HFF-Myc (cell line): Measurements from ENCODE around the gene C11orf58.

Experiments used
- DNase-seq: peaks from one replicate; pipeline ENCODE4 v3.0.0-alpha.2; 2011; ENCODE audit warnings: low read depth; ENCODE audit errors: extremely low read depth
- H3K4me3 ChIP-seq: replicated peaks from 2 replicates; pipeline ENCODE4 v1.5.1; 2011; ENCODE audit warnings: low read depth, mild to moderate bottlenecking, control low read depth, low read length
- TF ChIP-seq, protein P1 (sequence below): IDR thresholded peaks from 2 replicates; pipeline ENCODE4 v1.5.1; 2012; ENCODE audit warnings: mild to moderate bottlenecking, low read depth, low read length, control low read depth; ENCODE audit errors: missing control alignments

C11orf58 gene

GRCh38 chr11:16778286-16778685, 39.8 kb downstream of the C11orf58 start:
- H3K4me3 ChIP-seq = no peak overlapping the region
- DNase-seq = no peak
- TF ChIP-seq, protein P1, sequence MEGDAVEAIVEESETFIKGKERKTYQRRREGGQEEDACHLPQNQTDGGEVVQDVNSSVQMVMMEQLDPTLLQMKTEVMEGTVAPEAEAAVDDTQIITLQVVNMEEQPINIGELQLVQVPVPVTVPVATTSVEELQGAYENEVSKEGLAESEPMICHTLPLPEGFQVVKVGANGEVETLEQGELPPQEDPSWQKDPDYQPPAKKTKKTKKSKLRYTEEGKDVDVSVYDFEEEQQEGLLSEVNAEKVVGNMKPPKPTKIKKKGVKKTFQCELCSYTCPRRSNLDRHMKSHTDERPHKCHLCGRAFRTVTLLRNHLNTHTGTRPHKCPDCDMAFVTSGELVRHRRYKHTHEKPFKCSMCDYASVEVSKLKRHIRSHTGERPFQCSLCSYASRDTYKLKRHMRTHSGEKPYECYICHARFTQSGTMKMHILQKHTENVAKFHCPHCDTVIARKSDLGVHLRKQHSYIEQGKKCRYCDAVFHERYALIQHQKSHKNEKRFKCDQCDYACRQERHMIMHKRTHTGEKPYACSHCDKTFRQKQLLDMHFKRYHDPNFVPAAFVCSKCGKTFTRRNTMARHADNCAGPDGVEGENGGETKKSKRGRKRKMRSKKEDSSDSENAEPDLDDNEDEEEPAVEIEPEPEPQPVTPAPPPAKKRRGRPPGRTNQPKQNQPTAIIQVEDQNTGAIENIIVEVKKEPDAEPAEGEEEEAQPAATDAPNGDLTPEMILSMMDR = no peak

DNA sequence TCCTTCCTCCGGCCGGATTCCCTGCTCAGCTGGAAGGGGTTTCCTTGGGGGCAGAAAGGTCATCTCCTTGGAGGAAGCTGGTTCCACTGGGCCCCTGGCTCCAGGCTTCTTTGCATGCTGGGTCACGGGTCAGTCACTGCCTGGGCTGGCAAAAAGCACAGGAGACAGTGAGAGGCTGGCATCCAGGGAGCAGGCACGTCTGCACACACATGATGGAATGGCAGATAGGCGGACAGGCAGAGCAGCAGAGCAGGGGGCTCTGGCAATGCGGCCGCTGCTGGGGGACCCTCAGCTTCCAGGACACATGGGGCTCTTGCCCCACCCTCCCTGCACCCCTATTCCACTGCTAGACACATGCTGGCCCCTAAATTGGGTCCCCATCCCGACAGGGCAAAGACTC, 40.4 kb downstream of the C11orf58 start:
- DNase-seq = no peak
- no peak overlapping the region for H3K4me3 ChIP-seq
- TF ChIP-seq, protein P1 = no peak

DNA sequence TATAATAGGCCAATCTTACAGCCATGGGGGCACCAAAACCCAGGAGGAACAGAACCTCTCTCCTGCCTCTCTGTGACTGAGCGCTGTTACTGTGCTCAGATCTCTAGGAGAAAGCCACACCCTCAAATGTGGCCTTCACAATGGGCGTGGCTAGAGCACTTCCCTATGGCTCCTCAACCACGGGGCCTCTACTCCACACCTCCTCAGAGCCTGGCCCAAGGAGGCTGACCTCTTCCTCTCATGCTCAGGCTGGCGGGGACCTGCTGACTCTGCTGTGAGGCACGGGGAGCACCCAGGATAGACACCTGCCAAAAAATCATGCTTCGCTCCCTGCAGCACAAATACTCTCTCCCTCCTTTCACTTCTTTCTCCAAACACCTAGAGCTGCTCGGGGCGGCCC, 41.0 kb downstream of the C11orf58 start:
- H3K4me3 ChIP-seq = no peak overlapping the region
- no peak for DNase-seq
- TF ChIP-seq, protein P1 = no peak

GRCh38 chr11:16780146-16780545, 41.7 kb downstream of the C11orf58 start:
- no peak overlapping the region for H3K4me3 ChIP-seq
- TF ChIP-seq, protein P1 = no peak
- DNase-seq = no peak

DNA sequence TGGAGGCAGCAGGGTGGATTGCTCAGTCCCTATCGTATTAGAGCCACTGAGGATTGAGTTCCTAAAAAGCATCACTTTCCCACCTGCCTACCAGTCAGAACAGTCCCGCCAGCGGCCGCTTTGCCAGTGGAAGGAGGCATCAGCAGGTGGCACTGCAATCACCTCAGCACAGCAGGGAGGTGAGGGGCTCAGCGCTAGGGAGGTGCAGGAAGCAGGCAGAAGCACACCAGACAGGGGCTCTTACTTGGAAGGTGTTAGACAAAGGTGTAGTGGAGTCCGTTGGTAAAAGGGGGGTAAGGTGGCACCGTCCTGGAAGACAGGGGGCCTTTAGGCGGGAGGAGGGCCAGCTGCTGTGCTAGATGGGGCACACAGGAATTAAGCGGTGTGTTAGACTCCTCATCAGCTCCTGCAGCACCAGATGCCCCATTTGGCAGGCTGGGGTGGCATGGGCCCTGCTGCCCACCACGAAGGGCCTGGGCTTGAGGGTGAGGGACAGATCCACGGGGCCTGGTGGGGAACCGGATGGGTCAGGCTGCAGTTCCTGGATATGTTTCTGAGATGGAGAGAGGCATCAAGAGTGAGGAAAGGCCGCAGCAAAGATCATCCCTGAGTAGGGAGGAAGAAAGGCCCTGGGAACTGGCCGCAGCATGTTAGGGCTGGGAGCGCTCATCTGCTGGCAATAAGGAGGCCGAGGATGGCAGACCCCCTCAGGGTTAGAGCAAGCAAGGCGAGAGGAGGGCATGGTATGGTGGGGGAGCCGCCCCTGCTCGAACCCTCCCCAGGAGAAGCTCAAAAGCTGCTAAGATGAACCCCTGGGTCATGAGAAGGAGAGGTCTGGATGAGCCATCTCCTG, 42.5 kb downstream of the C11orf58 start:
- TF ChIP-seq, protein P1 = no peak
- H3K4me3 ChIP-seq = no peak overlapping the region
- no peak for DNase-seq

DNA sequence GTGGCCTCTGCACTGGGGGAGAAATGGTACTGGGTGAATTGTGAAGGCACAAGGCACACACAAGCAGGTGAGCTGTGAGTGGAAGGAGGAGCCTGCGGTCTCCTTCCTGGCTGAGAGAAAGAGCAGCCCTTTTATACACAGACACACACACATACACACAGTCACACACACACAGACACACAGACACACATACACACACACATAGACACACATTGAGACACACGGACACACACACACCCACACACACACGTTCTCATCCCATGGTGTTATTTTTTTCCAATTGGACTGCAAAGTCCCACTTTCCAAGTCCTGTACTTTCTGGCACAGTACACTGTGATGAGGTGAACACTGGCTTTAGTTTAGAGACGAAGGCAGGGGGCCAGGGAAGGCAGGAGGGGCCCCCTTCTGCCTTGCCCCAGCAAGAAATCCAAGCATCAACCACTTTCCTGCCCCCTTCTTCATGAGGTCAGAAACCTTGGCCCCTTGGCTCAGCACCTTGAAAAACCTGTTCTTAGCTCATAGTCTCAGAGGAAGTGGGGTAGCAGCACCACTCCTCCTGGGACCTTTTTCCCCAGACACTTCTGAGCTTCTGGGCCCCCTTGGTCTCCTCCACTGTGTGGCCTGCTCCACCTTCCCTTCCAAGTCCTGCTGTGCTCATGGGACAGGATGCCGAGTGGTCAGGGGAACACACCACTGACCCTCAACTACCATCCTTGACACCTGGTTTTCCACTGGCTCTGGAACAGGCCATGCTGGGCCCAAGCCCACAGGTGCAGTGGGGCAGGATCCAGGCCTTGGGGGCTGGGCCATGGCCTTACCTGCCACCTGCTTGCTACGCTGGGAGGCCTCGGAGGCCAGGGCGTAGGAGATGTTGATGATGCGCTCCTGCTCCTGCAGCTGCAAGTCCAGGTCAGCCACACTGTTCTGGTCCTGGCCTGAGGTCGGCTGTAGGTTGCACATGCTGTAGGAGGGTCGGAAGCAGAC, 43.8 kb downstream of the C11orf58 start:
- TF ChIP-seq, protein P1 = no peak
- no peak for DNase-seq
- no peak overlapping the region for H3K4me3 ChIP-seq
